ENCODE measurements around the gene PCDH9. TPM values are rescaled to one million over a fixed set of nuclear protein-coding genes. Genes with fewer than 3 reads are reported as not detected.

PCDH9 gene
- total RNA-seq, 1 donor from 2014 or later = 33.8 TPM

DNA sequence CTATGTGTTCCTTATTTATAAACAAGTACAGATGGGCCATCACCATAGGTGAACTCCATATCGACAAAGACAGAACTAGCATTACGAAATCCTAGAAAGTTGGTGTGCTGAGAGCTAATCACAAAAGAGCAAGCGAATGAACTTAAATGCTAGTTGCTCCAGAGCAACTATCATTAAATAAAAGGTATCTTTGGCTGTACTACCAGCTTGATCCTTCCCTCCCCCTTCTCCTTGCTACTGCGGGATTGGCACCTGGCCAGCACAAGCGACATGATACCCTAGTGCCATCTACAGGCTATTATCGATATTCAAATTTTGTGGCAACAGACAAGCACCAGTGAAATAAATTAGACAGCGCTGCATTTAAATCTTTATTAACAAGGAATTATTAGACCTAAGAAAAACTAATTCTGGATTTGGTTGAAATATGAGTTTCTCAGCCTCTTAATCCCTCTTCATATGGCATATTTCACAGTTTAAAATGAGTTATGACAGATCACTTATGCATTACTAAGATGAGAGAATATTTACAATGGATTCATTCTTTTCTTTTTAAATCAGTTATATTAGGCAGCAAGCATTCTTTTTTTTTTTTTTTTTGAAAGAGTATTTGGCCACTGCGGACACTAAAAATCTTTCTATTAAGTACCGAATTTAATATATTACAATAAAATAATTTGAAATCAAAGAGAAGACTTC is 5.8 kb downstream of the PCDH9 start:
- no peaks in the 10 kb centered on the region for H3K27me3 Mint-ChIP-seq (ENCODE audit: unreplicated experiment)
- no peak for DNase-seq (ENCODE audit: extremely low spot score, unreplicated experiment)
- H3K4me1 Mint-ChIP-seq (ENCODE audit: unreplicated experiment) = peaks cover 54% of the 10 kb centered on the region
- no peaks in the 10 kb centered on the region for H3K9me3 Mint-ChIP-seq (ENCODE audit: unreplicated experiment)
- H3K4me3 Mint-ChIP-seq (ENCODE audit: unreplicated experiment) = peak overlapping the region; percentile 68
- TF ChIP-seq, protein P1, sequence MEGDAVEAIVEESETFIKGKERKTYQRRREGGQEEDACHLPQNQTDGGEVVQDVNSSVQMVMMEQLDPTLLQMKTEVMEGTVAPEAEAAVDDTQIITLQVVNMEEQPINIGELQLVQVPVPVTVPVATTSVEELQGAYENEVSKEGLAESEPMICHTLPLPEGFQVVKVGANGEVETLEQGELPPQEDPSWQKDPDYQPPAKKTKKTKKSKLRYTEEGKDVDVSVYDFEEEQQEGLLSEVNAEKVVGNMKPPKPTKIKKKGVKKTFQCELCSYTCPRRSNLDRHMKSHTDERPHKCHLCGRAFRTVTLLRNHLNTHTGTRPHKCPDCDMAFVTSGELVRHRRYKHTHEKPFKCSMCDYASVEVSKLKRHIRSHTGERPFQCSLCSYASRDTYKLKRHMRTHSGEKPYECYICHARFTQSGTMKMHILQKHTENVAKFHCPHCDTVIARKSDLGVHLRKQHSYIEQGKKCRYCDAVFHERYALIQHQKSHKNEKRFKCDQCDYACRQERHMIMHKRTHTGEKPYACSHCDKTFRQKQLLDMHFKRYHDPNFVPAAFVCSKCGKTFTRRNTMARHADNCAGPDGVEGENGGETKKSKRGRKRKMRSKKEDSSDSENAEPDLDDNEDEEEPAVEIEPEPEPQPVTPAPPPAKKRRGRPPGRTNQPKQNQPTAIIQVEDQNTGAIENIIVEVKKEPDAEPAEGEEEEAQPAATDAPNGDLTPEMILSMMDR (IDR thresholded peaks at IDR 0.05) = peak; percentile 84
- peak overlapping the region; percentile 67 for H3K27ac Mint-ChIP-seq (ENCODE audit: unreplicated experiment)
- peaks cover 14% of the 10 kb centered on the region for H3K36me3 Mint-ChIP-seq (ENCODE audit: unreplicated experiment)

DNA sequence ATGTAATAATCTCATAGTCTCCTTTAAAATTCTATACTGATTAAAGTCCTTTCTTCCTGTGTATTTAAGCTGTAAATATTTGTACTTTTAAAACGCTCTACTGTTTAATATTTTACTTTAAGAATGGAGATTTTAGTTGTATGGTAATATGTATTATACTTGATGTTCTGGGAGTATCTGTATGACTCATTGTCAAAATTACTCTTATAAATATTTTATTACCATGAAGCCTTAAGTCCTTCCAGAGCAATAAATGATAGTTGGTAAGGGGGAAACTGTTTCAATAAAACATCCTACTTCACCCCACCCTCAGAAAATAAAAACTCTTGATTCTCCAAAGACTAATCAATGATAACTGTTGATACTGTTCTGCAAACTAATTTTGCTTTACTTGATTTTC is 6.4 kb downstream of the PCDH9 start:
- H3K4me3 Mint-ChIP-seq (ENCODE audit: unreplicated experiment) = peak overlapping the region; percentile 68
- peaks cover 14% of the 10 kb centered on the region for H3K36me3 Mint-ChIP-seq (ENCODE audit: unreplicated experiment)
- H3K27me3 Mint-ChIP-seq (ENCODE audit: unreplicated experiment) = no peaks in the 10 kb centered on the region
- TF ChIP-seq, protein P1 (IDR thresholded peaks at IDR 0.05) = no peak
- H3K9me3 Mint-ChIP-seq (ENCODE audit: unreplicated experiment) = no peaks in the 10 kb centered on the region
- H3K4me1 Mint-ChIP-seq (ENCODE audit: unreplicated experiment) = peaks cover 54% of the 10 kb centered on the region
- no peak for DNase-seq (ENCODE audit: extremely low spot score, unreplicated experiment)
- H3K27ac Mint-ChIP-seq (ENCODE audit: unreplicated experiment) = peak overlapping the region; percentile 67

DNA sequence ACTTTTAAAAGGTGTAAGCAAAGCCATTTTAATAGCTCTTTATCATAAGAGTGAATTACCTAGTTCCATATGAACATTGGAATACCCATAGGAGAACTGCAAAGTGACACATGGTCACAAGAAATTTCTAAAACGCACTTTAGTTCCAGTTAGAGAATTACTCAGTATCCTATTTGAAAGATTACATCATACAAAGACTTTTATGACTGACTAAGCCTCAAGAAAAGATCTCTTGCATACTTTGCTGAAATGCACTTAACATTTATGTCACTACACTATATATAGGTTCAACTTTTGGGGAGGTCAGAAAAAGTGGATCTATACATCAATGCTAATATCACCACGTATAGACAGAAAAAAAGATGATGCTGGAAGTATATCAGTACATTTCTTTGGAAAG is 7.1 kb downstream of the PCDH9 start:
- TF ChIP-seq, protein P1 (IDR thresholded peaks at IDR 0.05) = no peak
- Mint-ChIP-seq H3K36me3 (ENCODE audit: unreplicated experiment) (peaks cover 14% of the 10 kb centered on the region), H3K27me3 (ENCODE audit: unreplicated experiment) (no peaks in the 10 kb centered on the region), H3K4me1 (ENCODE audit: unreplicated experiment) (peaks cover 54% of the 10 kb centered on the region), H3K4me3 (ENCODE audit: unreplicated experiment) (peak overlapping the region; percentile 65), H3K9me3 (ENCODE audit: unreplicated experiment) (no peaks in the 10 kb centered on the region), H3K27ac (ENCODE audit: unreplicated experiment) (peak overlapping the region; percentile 81)
- no peak for DNase-seq (ENCODE audit: extremely low spot score, unreplicated experiment)

DNA sequence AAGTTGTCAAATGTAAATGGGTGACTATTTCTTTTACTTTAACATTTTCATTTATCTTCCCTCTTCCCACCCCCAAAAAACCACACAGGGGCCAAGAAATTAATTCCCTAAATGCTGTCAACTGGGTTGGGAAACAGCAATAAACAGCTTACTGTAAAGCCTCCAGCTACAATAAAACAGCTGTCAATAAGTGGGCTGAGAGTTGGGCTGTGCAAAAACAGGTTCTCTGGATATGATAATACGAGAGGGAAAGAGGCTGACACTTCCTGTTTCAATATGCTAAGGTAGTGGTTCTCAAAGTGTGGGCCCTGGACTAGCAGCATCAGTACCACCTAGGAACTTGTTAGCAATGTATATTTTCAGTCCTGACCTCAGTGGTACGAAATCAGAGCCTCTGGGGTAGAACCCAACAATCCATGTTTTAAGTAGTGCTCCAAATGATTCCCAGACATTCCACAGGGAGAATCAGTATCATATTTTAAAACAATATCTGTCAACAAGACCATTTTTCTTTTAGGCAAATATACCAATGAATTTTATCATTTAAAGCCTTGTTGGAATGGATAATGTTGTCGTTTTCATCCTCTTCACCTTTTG is 8.4 kb downstream of the PCDH9 start:
- H3K4me1 Mint-ChIP-seq (ENCODE audit: unreplicated experiment) = peaks cover 48% of the 10 kb centered on the region
- no peaks in the 10 kb centered on the region for H3K9me3 Mint-ChIP-seq (ENCODE audit: unreplicated experiment)
- TF ChIP-seq, protein P1 (IDR thresholded peaks at IDR 0.05) = no peak
- no peaks in the 10 kb centered on the region for H3K27me3 Mint-ChIP-seq (ENCODE audit: unreplicated experiment)
- H3K27ac Mint-ChIP-seq (ENCODE audit: unreplicated experiment) = no peak overlapping the region
- H3K4me3 Mint-ChIP-seq (ENCODE audit: unreplicated experiment) = no peak overlapping the region
- peaks cover 12% of the 10 kb centered on the region for H3K36me3 Mint-ChIP-seq (ENCODE audit: unreplicated experiment)
- DNase-seq (ENCODE audit: extremely low spot score, unreplicated experiment) = no peak

DNA sequence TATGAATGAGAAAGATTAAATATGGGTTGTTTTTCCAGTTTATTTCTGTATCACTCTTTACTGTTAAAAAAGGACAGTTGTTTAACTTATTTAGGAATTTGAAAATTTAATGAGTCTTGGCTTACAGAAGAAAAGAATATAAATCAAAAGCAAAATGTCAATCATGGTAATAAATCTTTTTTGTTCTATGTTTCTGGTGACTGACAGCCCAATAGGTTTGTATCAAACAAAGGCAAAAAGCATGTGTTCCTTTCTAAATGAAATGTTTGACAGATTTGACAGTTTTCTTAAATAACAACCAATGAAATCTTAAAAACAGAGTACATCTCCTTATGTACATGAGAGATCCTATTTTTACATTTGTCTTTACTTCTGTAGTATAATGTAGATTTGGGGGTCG is 11.0 kb downstream of the PCDH9 start:
- peaks cover 27% of the 10 kb centered on the region for H3K4me1 Mint-ChIP-seq (ENCODE audit: unreplicated experiment)
- H3K27ac Mint-ChIP-seq (ENCODE audit: unreplicated experiment) = no peak overlapping the region
- no peak overlapping the region for H3K4me3 Mint-ChIP-seq (ENCODE audit: unreplicated experiment)
- H3K36me3 Mint-ChIP-seq (ENCODE audit: unreplicated experiment) = peaks cover 5% of the 10 kb centered on the region
- DNase-seq (ENCODE audit: extremely low spot score, unreplicated experiment) = no peak
- TF ChIP-seq, protein P1 (IDR thresholded peaks at IDR 0.05) = no peak
- H3K27me3 Mint-ChIP-seq (ENCODE audit: unreplicated experiment) = no peaks in the 10 kb centered on the region
- no peaks in the 10 kb centered on the region for H3K9me3 Mint-ChIP-seq (ENCODE audit: unreplicated experiment)
